ENCODE measurements around the gene PDZD2. TPM values are rescaled to one million over a fixed set of nuclear protein-coding genes. Genes with fewer than 3 reads are reported as not detected.

The PDZD2 gene
- total and polyA plus RNA-seq, 2 experiments from 2014 or later, result 0.21 TPM; not detected in 1

DNA sequence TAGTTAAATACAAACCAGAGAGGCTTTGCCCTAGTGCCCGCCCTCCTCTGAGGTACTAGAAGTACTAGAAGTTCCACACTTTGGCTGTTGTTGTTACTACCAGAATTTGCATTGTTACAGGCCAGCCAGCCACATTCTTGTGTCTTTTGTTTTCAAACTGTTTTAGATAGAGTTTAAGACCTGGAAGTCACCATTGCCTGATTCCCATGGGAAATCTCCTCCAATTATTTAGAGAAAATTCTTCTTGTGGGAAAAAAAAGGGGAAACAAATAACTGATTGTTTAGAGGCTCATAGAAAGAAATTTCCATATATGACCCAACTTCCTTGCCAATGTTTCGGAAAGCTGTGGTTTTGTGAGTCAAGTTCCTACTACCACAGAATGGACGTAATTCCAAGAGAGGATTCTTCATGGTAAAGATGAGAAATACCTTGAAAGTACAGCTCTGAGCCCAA lies 282.9 kb downstream of the PDZD2 start:
- H3K4me3 ChIP-seq, result no peak overlapping the region
- no peaks in the 10 kb centered on the region for H3K79me2 ChIP-seq (ENCODE audit: insufficient read depth)
- H2AFZ ChIP-seq, result no peak overlapping the region
- whole genome bisulfite sequencing, 2 experiments (ENCODE audit: low coverage in 1 of 2, low lambda C conversion rate in 2 of 2, missing lambda C conversion rate in 2 of 2), result 44 to 50% methylated on average over 3 of the region's 3 CpGs
- TF ChIP-seq EZH2 (IDR thresholded peaks at IDR 0.05; ENCODE audit: insufficient read depth, poor library complexity, severe bottlenecking), result no peak
- H3K4me2 ChIP-seq (ENCODE audit: unreplicated experiment), result no peak overlapping the region
- no peak overlapping the region for H3K27ac ChIP-seq
- no peaks in the 10 kb centered on the region for H3K9me2 ChIP-seq (ENCODE audit: insufficient read depth)
- no peak overlapping the region for H3K9ac ChIP-seq
- no peaks in the 10 kb centered on the region for H3F3A ChIP-seq (ENCODE audit: insufficient read depth)
- no peaks in the 10 kb centered on the region for H3K36me3 ChIP-seq (ENCODE audit: low read depth)
- in situ Hi-C loops (cut with MboI), result no loop called here
- no peaks in the 10 kb centered on the region for H4K20me1 ChIP-seq (ENCODE audit: insufficient read depth)
- H3K27me3 ChIP-seq (replicated peaks; ENCODE audit: insufficient read depth), result peaks cover 21% of the 10 kb centered on the region
- H3K9me3 ChIP-seq (ENCODE audit: low read depth), result no peaks in the 10 kb centered on the region
- 0 out of 2 replicates have a peak, but pooled peaks cover 4% of the 10 kb centered on the region for H3K4me1 ChIP-seq (ENCODE audit: insufficient read depth)
- DNase-seq, result peak; percentile 55

DNA sequence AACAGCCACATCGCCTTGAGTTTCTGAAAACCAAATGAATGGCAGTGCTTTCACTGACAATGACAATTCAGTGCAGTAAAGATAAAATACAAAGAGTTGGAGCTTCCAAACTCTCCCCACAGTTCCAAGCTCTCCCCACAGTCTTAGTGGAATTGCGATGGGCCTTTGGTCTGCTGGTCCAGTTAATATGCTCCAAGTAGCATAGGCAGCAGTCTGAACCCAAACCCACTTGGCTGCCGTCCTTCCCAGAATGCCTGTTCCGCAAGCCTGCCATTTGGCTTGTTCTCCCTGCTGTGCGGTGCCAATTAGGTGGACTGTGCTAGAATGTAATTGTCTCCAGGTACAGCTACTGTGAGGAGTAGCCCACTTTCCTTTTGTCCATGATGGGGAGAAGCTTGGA lies 285.1 kb downstream of the PDZD2 start:
- Histone ChIP-seq H4K20me1 (ENCODE audit: insufficient read depth) (no peaks in the 10 kb centered on the region), H2AFZ (no peak overlapping the region), H3K9me2 (ENCODE audit: insufficient read depth) (no peaks in the 10 kb centered on the region), H3F3A (ENCODE audit: insufficient read depth) (no peaks in the 10 kb centered on the region), H3K4me1 (ENCODE audit: insufficient read depth) (0 out of 2 replicates have a peak, but pooled peaks cover 4% of the 10 kb centered on the region), H3K79me2 (ENCODE audit: insufficient read depth) (no peaks in the 10 kb centered on the region), H3K4me2 (ENCODE audit: unreplicated experiment) (no peak overlapping the region), H3K9ac (no peak overlapping the region), H3K27me3 (replicated peaks; ENCODE audit: insufficient read depth) (peaks cover 19% of the 10 kb centered on the region), H3K9me3 (ENCODE audit: low read depth) (no peaks in the 10 kb centered on the region), H3K36me3 (ENCODE audit: low read depth) (no peaks in the 10 kb centered on the region), H3K4me3 (no peak overlapping the region), H3K27ac (no peak overlapping the region)
- WGBS, 2 experiments (ENCODE audit: low coverage in 1 of 2, low lambda C conversion rate in 2 of 2, missing lambda C conversion rate in 2 of 2), result 89 to 90% methylated on average over 5 of the region's 5 CpGs
- in situ Hi-C loops (cut with MboI), result no loop called here
- DNase-seq, result no peak
- no peak for TF ChIP-seq EZH2 (IDR thresholded peaks at IDR 0.05; ENCODE audit: insufficient read depth, poor library complexity, severe bottlenecking)
- TF ChIP-seq EZH2phosphoT487 (IDR thresholded peaks at IDR 0.05; ENCODE audit: insufficient read depth, low read depth), result no peak

DNA sequence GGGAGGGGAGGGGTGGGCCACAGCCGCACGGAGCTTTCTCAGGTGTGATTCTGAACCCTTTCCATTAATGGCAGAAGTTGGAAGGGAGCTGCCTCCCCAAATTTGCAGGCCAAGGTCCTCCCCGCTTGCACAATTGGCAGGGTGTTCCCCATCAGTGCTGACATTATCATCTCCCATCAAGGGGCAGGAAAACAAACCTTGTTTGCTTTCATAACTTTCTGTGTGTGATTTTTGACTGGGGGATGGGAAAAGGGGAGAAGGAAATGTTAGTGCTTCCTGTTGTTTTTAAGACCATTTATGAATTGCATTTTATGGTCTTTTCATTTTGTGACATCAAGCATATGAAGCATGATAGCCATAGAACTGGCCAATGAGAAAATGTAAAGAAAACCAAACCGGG lies 292.9 kb downstream of the PDZD2 start:
- no peak for DNase-seq
- no peaks in the 10 kb centered on the region for H3K4me1 ChIP-seq (ENCODE audit: insufficient read depth)
- no peaks in the 10 kb centered on the region for H3F3A ChIP-seq (ENCODE audit: insufficient read depth)
- H3K9me3 ChIP-seq (ENCODE audit: low read depth), result no peaks in the 10 kb centered on the region
- no peak overlapping the region for H3K4me2 ChIP-seq (ENCODE audit: unreplicated experiment)
- H3K79me2 ChIP-seq (ENCODE audit: insufficient read depth), result no peaks in the 10 kb centered on the region
- no peaks in the 10 kb centered on the region for H3K9me2 ChIP-seq (ENCODE audit: insufficient read depth)
- no peak for TF ChIP-seq EZH2phosphoT487 (IDR thresholded peaks at IDR 0.05; ENCODE audit: insufficient read depth, low read depth)
- TF ChIP-seq EZH2 (IDR thresholded peaks at IDR 0.05; ENCODE audit: insufficient read depth, poor library complexity, severe bottlenecking), result no peak
- H2AFZ ChIP-seq, result no peak overlapping the region
- H3K36me3 ChIP-seq (ENCODE audit: low read depth), result no peaks in the 10 kb centered on the region
- H3K4me3 ChIP-seq, result no peak overlapping the region
- peaks cover 38% of the 10 kb centered on the region for H3K27me3 ChIP-seq (replicated peaks; ENCODE audit: insufficient read depth)
- in situ Hi-C loops (cut with MboI), result no loop called here
- H3K9ac ChIP-seq, result no peak overlapping the region
- no peak overlapping the region for H3K27ac ChIP-seq
- 79 to 90% methylated on average over 4 of the region's 4 CpGs for WGBS, 2 experiments (ENCODE audit: low coverage in 1 of 2, low lambda C conversion rate in 2 of 2, missing lambda C conversion rate in 2 of 2)
- H4K20me1 ChIP-seq (ENCODE audit: insufficient read depth), result no peaks in the 10 kb centered on the region

DNA sequence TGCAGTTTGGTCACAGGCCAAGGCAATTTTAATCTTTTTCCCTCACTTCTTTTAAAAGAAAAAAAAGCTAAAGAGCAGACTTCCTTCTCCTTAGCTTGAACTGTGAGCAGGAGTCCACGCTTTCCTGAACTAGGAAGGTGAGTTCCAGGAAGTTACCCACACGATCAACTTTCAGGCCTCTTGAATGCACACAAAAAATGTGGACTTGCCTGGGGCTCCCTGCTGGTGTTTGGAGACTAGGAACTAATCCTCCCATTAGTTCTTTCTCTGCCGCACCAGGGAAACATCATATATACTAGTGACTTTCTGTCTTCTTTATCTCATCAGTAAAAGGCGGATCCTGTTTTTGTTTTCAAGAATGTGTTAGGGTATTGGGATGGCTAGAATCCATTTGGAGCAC lies 295.2 kb downstream of the PDZD2 start:
- in situ Hi-C loops (cut with MboI), result no loop called here
- Histone ChIP-seq H4K20me1 (ENCODE audit: insufficient read depth) (no peaks in the 10 kb centered on the region), H3F3A (ENCODE audit: insufficient read depth) (no peaks in the 10 kb centered on the region), H3K27ac (no peak overlapping the region), H3K9me3 (ENCODE audit: low read depth) (no peaks in the 10 kb centered on the region), H3K4me1 (ENCODE audit: insufficient read depth) (no peaks in the 10 kb centered on the region), H3K4me3 (no peak overlapping the region), H3K4me2 (ENCODE audit: unreplicated experiment) (no peak overlapping the region), H3K27me3 (replicated peaks; ENCODE audit: insufficient read depth) (peaks cover 53% of the 10 kb centered on the region), H3K79me2 (ENCODE audit: insufficient read depth) (no peaks in the 10 kb centered on the region), H3K36me3 (ENCODE audit: low read depth) (no peaks in the 10 kb centered on the region), H3K9ac (no peak overlapping the region), H2AFZ (no peak overlapping the region), H3K9me2 (ENCODE audit: insufficient read depth) (no peaks in the 10 kb centered on the region)
- 89 to 94% methylated on average over 4 of the region's 4 CpGs for WGBS, 2 experiments (ENCODE audit: low coverage in 1 of 2, low lambda C conversion rate in 2 of 2, missing lambda C conversion rate in 2 of 2)
- TF ChIP-seq EZH2 (IDR thresholded peaks at IDR 0.05; ENCODE audit: insufficient read depth, poor library complexity, severe bottlenecking), result no peak
- TF ChIP-seq EZH2phosphoT487 (IDR thresholded peaks at IDR 0.05; ENCODE audit: insufficient read depth, low read depth), result no peak
- no peak for DNase-seq
